C4-2B (cell line): ENCODE results near the gene GJC1.

Experiments
- CTCF ChIP-seq: fragments of 450-650 bp; conservative IDR thresholded peaks from 2 replicates; pipeline ENCODE4 v1.5.1; 2017; ENCODE audit warnings: mild to moderate bottlenecking
- ZFX ChIP-seq: fragments of 450-650 bp; IDR thresholded peaks from 2 replicates; pipeline ENCODE4 v1.6.1; 2017

DNA sequence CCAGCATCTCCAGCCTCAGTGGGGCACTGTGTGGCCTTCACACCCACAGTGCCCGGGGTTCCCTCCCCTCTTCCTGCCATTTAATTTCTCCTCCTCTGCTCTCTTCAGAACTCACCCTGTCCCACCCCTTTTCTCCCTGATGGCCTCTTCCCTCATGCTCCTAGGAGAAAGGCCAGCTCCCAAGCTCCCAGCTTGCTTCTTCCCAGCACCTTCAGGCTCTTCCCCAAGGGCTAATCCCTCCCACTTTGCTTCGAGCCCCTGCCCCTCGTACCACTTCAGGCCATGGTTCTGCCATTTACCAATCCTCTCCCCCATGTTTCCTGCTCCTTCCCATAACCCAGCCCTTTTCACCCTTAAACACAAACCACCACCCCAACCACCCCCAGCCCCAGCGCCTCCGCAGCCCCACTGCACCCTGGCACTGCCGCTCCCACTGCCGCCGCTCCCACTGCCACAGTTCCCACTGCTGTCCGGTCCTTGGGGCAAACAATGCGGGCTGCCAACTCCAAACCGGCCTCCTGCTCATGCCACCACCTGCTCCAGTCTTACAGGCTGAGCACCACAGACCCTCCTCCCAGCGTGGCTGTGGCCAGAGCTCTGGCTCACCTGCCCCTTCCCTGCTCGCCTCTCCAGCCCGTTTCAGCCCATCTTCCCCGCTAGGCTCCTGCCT is 42.7 kb downstream of the GJC1 start:
- TF ChIP-seq CTCF = no peak
- no peak for TF ChIP-seq ZFX
